Loucy (cell line): Measurements from ENCODE around the gene LRRC10.

ENCODE experiments used
- H2AFZ ChIP-seq: fragments of 200-600 bp; sonication (generic); 2 replicates; pipeline ENCODE4 v1.6.0; 2016; ENCODE audit warnings: antibody characterized with exemption, mild to moderate bottlenecking, low read length, moderate library complexity
- H3F3A ChIP-seq: fragments of 200-600 bp; 2 replicates; pipeline ENCODE4 v1.6.0; 2016; ENCODE audit warnings: antibody characterized with exemption, low read depth, mild to moderate bottlenecking
- H3K27me3 ChIP-seq: fragments of 200-600 bp; sonication (generic); 2 replicates; pipeline ENCODE4 v1.6.1; 2014; ENCODE audit warnings: low read length, mild to moderate bottlenecking; ENCODE audit not compliant: insufficient read depth, poor library complexity, severe bottlenecking
- H3K36me3 ChIP-seq: fragments of 200-600 bp; sonication (generic); 2 replicates; pipeline ENCODE4 v1.6.1; 2016; ENCODE audit warnings: low read length; ENCODE audit not compliant: insufficient read depth
- H3K4me1 ChIP-seq: fragments of 200-600 bp; sonication (generic); 2 replicates; pipeline ENCODE4 v1.5.1; 2014; ENCODE audit warnings: low read length, mild to moderate bottlenecking; ENCODE audit not compliant: insufficient read depth, poor library complexity, severe bottlenecking
- H3K4me2 ChIP-seq: fragments of 200-600 bp; sonication (generic); 2 replicates; pipeline ENCODE4 v1.6.0; 2014; ENCODE audit warnings: antibody characterized with exemption, low read length, low read depth, mild to moderate bottlenecking; ENCODE audit not compliant: poor library complexity, severe bottlenecking
- H3K4me3 ChIP-seq: fragments of 200-600 bp; sonication (generic); 2 replicates; pipeline ENCODE4 v1.5.1; 2014; ENCODE audit warnings: low read length, mild to moderate bottlenecking, mixed read lengths; ENCODE audit not compliant: poor library complexity, severe bottlenecking
- H3K79me2 ChIP-seq: fragments of 200-600 bp; sonication (generic); 2 replicates; pipeline ENCODE4 v1.6.1; 2014; ENCODE audit warnings: low read length; ENCODE audit not compliant: insufficient read depth
- H3K9ac ChIP-seq: fragments of 200-600 bp; sonication (generic); 2 replicates; pipeline ENCODE4 v1.6.0; 2014; ENCODE audit warnings: mild to moderate bottlenecking, low read depth, low read length, moderate library complexity; ENCODE audit not compliant: poor library complexity, severe bottlenecking
- H3K9me2 ChIP-seq: fragments of 200-600 bp; sonication (generic); replicated peaks from 2 replicates; pipeline ENCODE4 v1.6.1; 2016; ENCODE audit warnings: low read depth, low read length, mixed read lengths
- H3K9me3 ChIP-seq: fragments of 200-600 bp; sonication (generic); 2 replicates; pipeline ENCODE4 v1.6.1; 2014; ENCODE audit warnings: mild to moderate bottlenecking, antibody characterized with exemption, low read length, low read depth; ENCODE audit not compliant: insufficient read depth
- H4K20me1 ChIP-seq: fragments of 200-600 bp; sonication (generic); 2 replicates; pipeline ENCODE4 v1.6.0; 2014; ENCODE audit warnings: antibody characterized with exemption, low read length, mild to moderate bottlenecking; ENCODE audit not compliant: insufficient read depth, poor library complexity, severe bottlenecking
- EZH2phosphoT487 ChIP-seq: fragments of 200-600 bp; IDR thresholded peaks from 2 replicates; pipeline ENCODE4 v1.6.1; 2018; ENCODE audit warnings: antibody characterized with exemption, mild to moderate bottlenecking, moderate library complexity, borderline replicate concordance
- TF ChIP-seq, protein P1 (sequence below): fragments of 200-600 bp; sonication (generic); conservative IDR thresholded peaks from 2 replicates; pipeline ENCODE4 v1.5.1; 2014; ENCODE audit warnings: mild to moderate bottlenecking, antibody characterized with exemption, low read length

LRRC10 gene, protein sequence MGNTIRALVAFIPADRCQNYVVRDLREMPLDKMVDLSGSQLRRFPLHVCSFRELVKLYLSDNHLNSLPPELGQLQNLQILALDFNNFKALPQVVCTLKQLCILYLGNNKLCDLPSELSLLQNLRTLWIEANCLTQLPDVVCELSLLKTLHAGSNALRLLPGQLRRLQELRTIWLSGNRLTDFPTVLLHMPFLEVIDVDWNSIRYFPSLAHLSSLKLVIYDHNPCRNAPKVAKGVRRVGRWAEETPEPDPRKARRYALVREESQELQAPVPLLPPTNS

DNA sequence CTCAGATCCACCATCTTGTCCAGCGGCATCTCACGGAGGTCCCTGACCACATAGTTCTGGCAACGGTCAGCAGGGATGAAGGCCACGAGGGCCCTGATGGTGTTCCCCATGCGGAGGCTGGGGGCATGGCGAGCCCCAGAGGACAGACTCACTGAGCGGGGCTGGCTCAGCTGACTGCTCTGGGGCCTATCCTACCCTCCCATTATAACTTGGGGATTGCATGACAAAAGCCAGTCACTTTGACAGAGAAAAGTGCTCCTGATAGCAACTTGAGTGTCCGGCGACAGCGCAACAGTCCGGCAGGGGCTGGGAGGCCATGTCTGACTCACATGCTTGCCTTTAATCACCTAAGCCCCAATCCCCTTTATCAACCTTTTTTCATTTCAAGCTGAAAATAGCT lies at the start of gene LRRC10:
LRRC10 (minus strand) TSS at position 179 of the 400 bp plus-strand sequence; CDS start at position 110, 69 bp downstream.
- no peaks in the 10 kb centered on the region for H4K20me1 ChIP-seq
- H3K27me3 ChIP-seq, result no peaks in the 10 kb centered on the region
- TF ChIP-seq, protein P1, sequence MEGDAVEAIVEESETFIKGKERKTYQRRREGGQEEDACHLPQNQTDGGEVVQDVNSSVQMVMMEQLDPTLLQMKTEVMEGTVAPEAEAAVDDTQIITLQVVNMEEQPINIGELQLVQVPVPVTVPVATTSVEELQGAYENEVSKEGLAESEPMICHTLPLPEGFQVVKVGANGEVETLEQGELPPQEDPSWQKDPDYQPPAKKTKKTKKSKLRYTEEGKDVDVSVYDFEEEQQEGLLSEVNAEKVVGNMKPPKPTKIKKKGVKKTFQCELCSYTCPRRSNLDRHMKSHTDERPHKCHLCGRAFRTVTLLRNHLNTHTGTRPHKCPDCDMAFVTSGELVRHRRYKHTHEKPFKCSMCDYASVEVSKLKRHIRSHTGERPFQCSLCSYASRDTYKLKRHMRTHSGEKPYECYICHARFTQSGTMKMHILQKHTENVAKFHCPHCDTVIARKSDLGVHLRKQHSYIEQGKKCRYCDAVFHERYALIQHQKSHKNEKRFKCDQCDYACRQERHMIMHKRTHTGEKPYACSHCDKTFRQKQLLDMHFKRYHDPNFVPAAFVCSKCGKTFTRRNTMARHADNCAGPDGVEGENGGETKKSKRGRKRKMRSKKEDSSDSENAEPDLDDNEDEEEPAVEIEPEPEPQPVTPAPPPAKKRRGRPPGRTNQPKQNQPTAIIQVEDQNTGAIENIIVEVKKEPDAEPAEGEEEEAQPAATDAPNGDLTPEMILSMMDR, result no peak
- TF ChIP-seq EZH2phosphoT487, result no peak
- no peaks in the 10 kb centered on the region for H3K36me3 ChIP-seq
- no peaks in the 10 kb centered on the region for H3K79me2 ChIP-seq
- no peak within 1 kb of the TSS for H2AFZ ChIP-seq
- peaks cover 4% of the 10 kb centered on the region for H3K4me1 ChIP-seq
- H3K4me2 ChIP-seq, result no peak within 1 kb of the TSS
- no peak within 1 kb of the TSS for H3K4me3 ChIP-seq
- no peaks in the 10 kb centered on the region for H3F3A ChIP-seq
- H3K9ac ChIP-seq, result no peak within 1 kb of the TSS
- H3K9me3 ChIP-seq, result no peaks in the 10 kb centered on the region
- H3K9me2 ChIP-seq, result no peaks in the 10 kb centered on the region

DNA sequence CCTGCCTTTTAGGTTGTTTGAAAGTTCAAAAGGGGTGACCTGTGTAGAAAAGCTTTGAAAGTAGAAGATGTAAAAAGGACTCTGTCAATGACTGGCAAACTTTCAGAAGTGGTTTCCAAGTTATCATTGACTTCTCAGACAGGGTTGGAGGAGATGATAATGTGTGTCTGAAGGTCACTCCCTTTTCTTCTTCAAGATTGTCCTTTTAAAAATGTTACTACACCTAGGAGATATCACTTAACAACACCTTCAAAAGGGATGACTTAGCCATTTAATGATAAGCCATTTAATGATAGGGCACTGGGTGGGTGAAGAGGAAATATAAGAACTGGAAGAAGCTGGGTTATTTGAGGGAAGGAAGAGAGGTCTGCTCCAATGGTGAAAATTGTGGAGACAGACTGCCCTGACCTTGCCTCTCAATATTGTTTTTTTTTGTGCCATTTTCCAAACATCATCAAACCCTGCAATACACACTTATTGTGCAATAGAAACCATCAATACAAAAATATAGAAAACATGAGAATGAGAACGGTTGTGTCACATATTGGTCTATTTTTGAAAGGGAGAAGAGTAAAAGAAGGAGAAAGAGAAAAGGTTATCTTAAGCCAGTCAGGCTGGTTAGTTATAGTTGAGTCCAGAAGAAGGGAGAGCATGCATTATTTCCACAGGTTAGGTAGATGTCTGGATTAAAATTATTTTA lies 49.6 kb upstream of the LRRC10 start:
- Histone ChIP-seq H3K4me3 (no peak overlapping the region), H2AFZ (no peak overlapping the region), H3K4me2 (no peak overlapping the region), H3K4me1 (no peaks in the 10 kb centered on the region), H3K9ac (no peak overlapping the region), H3K36me3 (no peaks in the 10 kb centered on the region), H3K9me3 (no peaks in the 10 kb centered on the region), H3K79me2 (no peaks in the 10 kb centered on the region), H3K9me2 (no peaks in the 10 kb centered on the region), H3F3A (no peaks in the 10 kb centered on the region), H4K20me1 (no peaks in the 10 kb centered on the region), H3K27me3 (no peaks in the 10 kb centered on the region)
- TF ChIP-seq EZH2phosphoT487, result no peak
- TF ChIP-seq, protein P1, result no peak

DNA sequence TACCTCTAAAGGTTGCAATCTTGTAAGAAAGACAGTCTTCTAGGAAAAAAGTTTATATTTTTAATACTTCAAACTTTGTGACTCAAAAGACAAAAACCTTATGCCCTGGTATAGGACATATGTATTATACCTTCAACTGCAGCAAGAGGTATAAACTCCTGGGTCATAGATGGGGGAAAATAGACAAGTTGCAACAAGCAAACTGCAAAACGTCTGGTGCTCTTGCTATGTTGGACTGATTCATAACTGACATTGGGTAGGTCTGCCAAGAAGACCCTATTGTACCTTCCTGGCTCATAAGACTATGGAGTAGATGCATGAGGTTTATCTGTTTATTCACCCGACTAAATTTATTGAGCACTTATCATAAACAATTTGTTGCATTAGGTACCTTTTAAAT lies 47.5 kb upstream of the LRRC10 start:
- H3K9me2 ChIP-seq, result no peaks in the 10 kb centered on the region
- no peak overlapping the region for H2AFZ ChIP-seq
- H3K79me2 ChIP-seq, result no peaks in the 10 kb centered on the region
- H3K36me3 ChIP-seq, result no peaks in the 10 kb centered on the region
- no peak overlapping the region for H3K4me3 ChIP-seq
- H3K9me3 ChIP-seq, result no peaks in the 10 kb centered on the region
- H3K27me3 ChIP-seq, result no peaks in the 10 kb centered on the region
- H3F3A ChIP-seq, result no peaks in the 10 kb centered on the region
- no peaks in the 10 kb centered on the region for H4K20me1 ChIP-seq
- no peak overlapping the region for H3K9ac ChIP-seq
- no peaks in the 10 kb centered on the region for H3K4me1 ChIP-seq
- no peak overlapping the region for H3K4me2 ChIP-seq
- TF ChIP-seq, protein P1, result no peak
